ENCODE measurements around the gene LMBR1L. TPM values are rescaled to one million over a fixed set of nuclear protein-coding genes. Genes with fewer than 3 reads are reported as not detected.

Gene LMBR1L
- total RNA-seq, 1 donor from 2014 or later = 79.9 TPM

- Mint-ChIP-seq H3K27me3 (no peaks in the 10 kb centered on the region), H3K4me1 (peaks cover 50% of the 10 kb centered on the region), H3K27ac (peak within 1 kb of the TSS; percentile 97), H3K4me3 (peak within 1 kb of the TSS; percentile 97), H3K9me3 (no peaks in the 10 kb centered on the region), H3K36me3 (ENCODE audit: low read depth) (peaks cover 15% of the 10 kb centered on the region)
- ATAC-seq (ENCODE audit: low read depth) (peak; percentile 67), DNase-seq (peak; percentile 83)
- ChIA-PET POLR2A (interaction anchor here (0.5 to 1.5 kb wide), 8 partner anchors 9 to 173 kb away, joined by 3 to 14 read pairs (median 4); partner anchors contain the start of genes RHEBL1 and TUBA1B), CTCF (no interaction called here)
- TF ChIP-seq CTCF (IDR thresholded peaks at IDR 0.05) = no peak
- intact Hi-C loops (cut with micrococcal nuclease) = loop anchor here (1.0 to 10.0 kb wide), 8 partner anchors 10 to 284 kb away; partner anchors contain the start of genes DDN, DNAJC22, LMBR1L and PRKAG1
Observed at GRCh38 chr12:49060237-49061156, 50.1 kb downstream of the LMBR1L start, which contains the start of gene KMT2D. Gene KMT2D, minus strand, starts transcription at chr12:49060794. Its CDS starts 5,470 bp downstream, at chr12:49055324.

- Mint-ChIP-seq H3K27me3 (no peaks in the 10 kb centered on the region), H3K9me3 (no peaks in the 10 kb centered on the region), H3K4me1 (peaks cover 59% of the 10 kb centered on the region), H3K27ac (peak overlapping the region; percentile 76), H3K4me3 (peak overlapping the region; percentile 93), H3K36me3 (ENCODE audit: low read depth) (peaks cover 23% of the 10 kb centered on the region)
- no peak for DNase-seq
- ChIA-PET CTCF (interaction anchor here (1.0 to 1.7 kb wide), 2 partner anchors 62 to 176 kb away, joined by 3 to 5 read pairs; no protein-coding TSS in a partner anchor), POLR2A (interaction anchor here (0.6 to 1.6 kb wide), 9 partner anchors 10 to 174 kb away, joined by 3 to 14 read pairs (median 5); partner anchors contain the start of genes RHEBL1 and TUBA1B)
- no peak for TF ChIP-seq CTCF (IDR thresholded peaks at IDR 0.05)
- ATAC-seq (ENCODE audit: low read depth) = peak; percentile 3
- intact Hi-C loops (cut with micrococcal nuclease) = loop anchor here (1.0 to 10.0 kb wide), 8 partner anchors 11 to 285 kb away; partner anchors contain the start of genes DDN, DNAJC22, LMBR1L and PRKAG1
Observed at GRCh38 chr12:49059299-49060171, 51.1 kb downstream of the LMBR1L start.

GRCh38 chr12:49059045-49059298, 51.7 kb downstream of the LMBR1L start:
- peaks cover 59% of the 10 kb centered on the region for H3K4me1 Mint-ChIP-seq
- H3K9me3 Mint-ChIP-seq = no peaks in the 10 kb centered on the region
- H3K27me3 Mint-ChIP-seq = no peaks in the 10 kb centered on the region
- ATAC-seq (ENCODE audit: low read depth) (no peak), DNase-seq (no peak)
- TF ChIP-seq CTCF (IDR thresholded peaks at IDR 0.05) = no peak
- peak overlapping the region; percentile 76 for H3K27ac Mint-ChIP-seq
- ChIA-PET POLR2A (interaction anchor here (0.6 to 1.6 kb wide), 3 partner anchors 19 to 72 kb away, joined by 5 to 8 read pairs (median 7); partner anchors contain the start of gene TUBA1B), CTCF (interaction anchor here (1.0 to 1.8 kb wide), 3 partner anchors 29 to 176 kb away, joined by 3 to 6 read pairs (median 5); no protein-coding TSS in a partner anchor)
- intact Hi-C loops (cut with micrococcal nuclease) = no loop called here
- peak overlapping the region; percentile 93 for H3K4me3 Mint-ChIP-seq
- peaks cover 27% of the 10 kb centered on the region for H3K36me3 Mint-ChIP-seq (ENCODE audit: low read depth)

- no peak for TF ChIP-seq CTCF (IDR thresholded peaks at IDR 0.05)
- ChIA-PET CTCF (interaction anchor here (1.0 to 1.8 kb wide), 4 partner anchors 15 to 177 kb away, joined by 3 to 6 read pairs (median 4); no protein-coding TSS in a partner anchor), POLR2A (interaction anchor here (0.6 to 1.6 kb wide), 4 partner anchors 20 to 72 kb away, joined by 3 to 8 read pairs (median 6); partner anchors contain the start of gene TUBA1B)
- Mint-ChIP-seq H3K9me3 (no peaks in the 10 kb centered on the region), H3K27me3 (no peaks in the 10 kb centered on the region), H3K36me3 (ENCODE audit: low read depth) (peaks cover 30% of the 10 kb centered on the region), H3K27ac (peak overlapping the region; percentile 76), H3K4me1 (peaks cover 56% of the 10 kb centered on the region), H3K4me3 (peak overlapping the region; percentile 93)
- DNase-seq (no peak), ATAC-seq (ENCODE audit: low read depth) (no peak)
- intact Hi-C loops (cut with micrococcal nuclease) = no loop called here
Observed at GRCh38 chr12:49058366-49059044, 52.1 kb downstream of the LMBR1L start.
